ENCODE measurements around the gene NCOA3. TPM values are rescaled to one million over a fixed set of nuclear protein-coding genes. Genes with fewer than 3 reads are reported as not detected.
A peak's percentile ranks its signal among the peaks of the same experiment; 100 is the strongest.

NCOA3 gene
- total and polyA plus RNA-seq, 12 donors: 2.6 to 35.6 (median 22.2) TPM

DNA sequence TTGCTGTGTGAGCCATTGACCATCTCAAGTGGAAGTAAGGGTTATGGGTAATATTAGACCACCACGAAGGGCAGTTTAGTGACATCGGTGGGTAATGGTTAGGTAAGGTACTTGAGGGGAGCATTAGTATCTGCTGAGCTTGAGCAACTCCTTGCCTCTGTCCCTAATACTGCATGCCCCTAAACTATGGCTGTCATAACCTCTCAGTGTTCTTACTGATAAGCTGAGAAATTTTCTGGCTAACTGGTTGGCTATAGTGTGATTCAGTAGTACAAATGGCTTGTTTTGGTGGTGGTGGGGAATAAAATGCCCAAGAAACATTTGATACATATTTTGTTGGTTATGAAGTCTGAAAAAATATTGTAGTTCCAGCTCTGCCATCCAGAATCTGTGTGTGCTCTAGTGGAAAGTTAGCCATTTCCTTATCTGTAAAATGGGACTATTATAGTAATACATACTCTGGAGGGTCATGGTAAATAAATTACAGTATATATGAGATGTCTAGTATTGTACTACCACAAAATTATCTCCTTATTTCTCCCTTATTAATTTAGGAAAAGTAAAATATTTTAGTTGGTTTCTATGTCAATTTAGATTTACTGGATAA, 113.1 kb downstream of the NCOA3 start:
- WGBS, 4 donors: 91 to 97% (median 94%) methylated on average over 2 of the region's 2 CpGs
- no peak overlapping the region for H3K27ac ChIP-seq
- peaks cover 6 to 19% of the 10 kb centered on the region in 2 donors for H3K4me1 ChIP-seq (replicated peaks in 1 of 2)
- no peaks in the 10 kb centered on the region for H3K27me3 ChIP-seq
- intact Hi-C loops (cut with DNase I): no loop called here
- no peaks in the 10 kb centered on the region for H3K36me3 ChIP-seq (replicated peaks in 1 of 2)
- TF ChIP-seq, protein P1, sequence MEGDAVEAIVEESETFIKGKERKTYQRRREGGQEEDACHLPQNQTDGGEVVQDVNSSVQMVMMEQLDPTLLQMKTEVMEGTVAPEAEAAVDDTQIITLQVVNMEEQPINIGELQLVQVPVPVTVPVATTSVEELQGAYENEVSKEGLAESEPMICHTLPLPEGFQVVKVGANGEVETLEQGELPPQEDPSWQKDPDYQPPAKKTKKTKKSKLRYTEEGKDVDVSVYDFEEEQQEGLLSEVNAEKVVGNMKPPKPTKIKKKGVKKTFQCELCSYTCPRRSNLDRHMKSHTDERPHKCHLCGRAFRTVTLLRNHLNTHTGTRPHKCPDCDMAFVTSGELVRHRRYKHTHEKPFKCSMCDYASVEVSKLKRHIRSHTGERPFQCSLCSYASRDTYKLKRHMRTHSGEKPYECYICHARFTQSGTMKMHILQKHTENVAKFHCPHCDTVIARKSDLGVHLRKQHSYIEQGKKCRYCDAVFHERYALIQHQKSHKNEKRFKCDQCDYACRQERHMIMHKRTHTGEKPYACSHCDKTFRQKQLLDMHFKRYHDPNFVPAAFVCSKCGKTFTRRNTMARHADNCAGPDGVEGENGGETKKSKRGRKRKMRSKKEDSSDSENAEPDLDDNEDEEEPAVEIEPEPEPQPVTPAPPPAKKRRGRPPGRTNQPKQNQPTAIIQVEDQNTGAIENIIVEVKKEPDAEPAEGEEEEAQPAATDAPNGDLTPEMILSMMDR (IDR thresholded peaks at IDR 0.05): no peak
- TF ChIP-seq POLR2A (IDR thresholded peaks at IDR 0.05): no peak
- no peaks in the 10 kb centered on the region for H3K9me3 ChIP-seq (replicated peaks in 1 of 3)
- no peak overlapping the region for H3K4me3 ChIP-seq
- no peak for DNase-seq

DNA sequence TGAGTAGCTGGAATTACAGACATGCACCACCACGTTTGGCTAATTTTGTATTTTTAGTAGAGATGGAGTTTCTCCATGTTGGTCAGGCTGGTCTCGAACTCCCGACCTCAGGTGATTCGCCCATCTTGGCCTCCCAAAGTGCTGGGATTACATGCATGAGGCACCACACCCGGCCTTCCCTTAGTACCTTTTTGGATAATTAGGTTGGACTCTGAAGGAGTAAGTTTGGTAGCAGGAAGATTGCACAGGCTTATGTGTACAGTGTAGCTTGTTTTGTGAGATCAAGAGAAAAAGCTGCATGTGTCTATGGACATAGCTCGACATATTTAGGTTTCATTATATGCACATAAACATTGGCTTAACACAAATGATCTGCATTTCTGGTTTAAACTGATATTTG, 116.8 kb downstream of the NCOA3 start:
- no peaks in the 10 kb centered on the region for H3K4me1 ChIP-seq (replicated peaks in 1 of 2)
- H3K9me3 ChIP-seq (replicated peaks in 1 of 3): no peaks in the 10 kb centered on the region
- intact Hi-C loops (cut with DNase I): no loop called here
- no peak overlapping the region for H3K4me3 ChIP-seq
- TF ChIP-seq, protein P1 (IDR thresholded peaks at IDR 0.05): no peak
- no peak for TF ChIP-seq POLR2A (IDR thresholded peaks at IDR 0.05)
- H3K27me3 ChIP-seq: no peaks in the 10 kb centered on the region
- no peaks in the 10 kb centered on the region for H3K36me3 ChIP-seq (replicated peaks in 1 of 2)
- WGBS, 4 donors: 86 to 97% (median 95%) methylated on average over 6 of the region's 6 CpGs
- no peak for DNase-seq
- H3K27ac ChIP-seq: no peak overlapping the region

DNA sequence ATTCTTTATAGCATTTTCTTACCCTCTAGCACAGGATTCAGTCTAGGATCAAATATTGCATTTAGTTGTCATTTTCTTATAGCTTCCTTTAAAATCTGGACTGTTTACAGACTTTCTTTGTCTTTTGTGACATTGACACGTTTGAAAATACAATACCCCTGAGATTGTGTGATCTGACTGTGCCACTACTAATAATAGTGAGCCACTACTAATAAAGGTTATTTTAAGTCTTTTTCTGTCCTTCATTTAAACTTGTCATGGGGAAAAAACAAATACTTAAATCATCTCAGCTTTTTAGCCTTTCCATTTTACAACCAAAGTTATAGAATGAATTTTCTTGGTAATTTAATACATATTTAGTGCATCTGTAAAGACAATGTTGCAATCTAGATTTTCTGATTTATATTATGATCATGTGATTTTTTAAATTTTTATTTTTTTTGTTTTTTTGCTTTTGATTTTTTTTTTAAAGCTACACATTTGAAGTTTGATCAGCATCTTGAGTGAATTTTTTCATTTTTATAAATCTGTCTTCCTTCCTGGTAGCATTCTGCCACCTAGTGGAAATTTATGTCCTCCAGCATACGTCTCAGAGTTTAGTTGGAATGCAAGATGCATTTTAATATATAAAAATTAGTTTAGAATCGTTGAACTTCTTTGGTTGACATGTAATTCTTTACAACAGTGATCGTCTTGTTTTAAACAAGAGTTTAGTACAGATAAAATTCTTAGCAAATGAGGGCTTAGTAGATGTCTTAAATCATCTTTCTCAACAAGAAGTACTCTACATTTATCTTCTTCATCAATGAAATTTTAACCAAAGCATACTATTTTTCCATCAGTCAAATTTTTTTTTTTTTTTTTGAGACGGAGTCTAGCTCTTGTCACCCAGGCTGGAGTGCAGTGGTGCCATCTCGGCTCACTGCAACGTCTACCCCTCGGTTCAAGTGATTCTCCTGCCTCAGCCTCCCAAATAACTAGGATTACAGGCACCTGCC, 119.4 kb downstream of the NCOA3 start:
- TF ChIP-seq, protein P1 (IDR thresholded peaks at IDR 0.05): peak; percentile 71 to 94 (median 82)
- no peak for TF ChIP-seq POLR2A (IDR thresholded peaks at IDR 0.05)
- Histone ChIP-seq H3K9me3 (replicated peaks in 1 of 3) (no peaks in the 10 kb centered on the region), H3K27me3 (no peaks in the 10 kb centered on the region), H3K27ac (no peak overlapping the region), H3K4me3 (no peak overlapping the region), H3K36me3 (replicated peaks in 1 of 2) (peaks cover 0 to 3% of the 10 kb centered on the region in 2 donors), H3K4me1 (replicated peaks in 1 of 2) (no peaks in the 10 kb centered on the region)
- WGBS, 4 donors: 41 to 45% (median 43%) methylated on average over 8 of the region's 8 CpGs
- DNase-seq: peak in 1 of 7 donors; percentile 21
- intact Hi-C loops (cut with DNase I): loop anchor here (10.0 kb wide), 3 partner anchors 216 to 426 kb away; no protein-coding TSS in a partner anchor

GRCh38 chr20:47622118-47622665, 120.5 kb downstream of the NCOA3 start:
- no peak overlapping the region for H3K27ac ChIP-seq
- DNase-seq: no peak
- 91 to 92% (median 92%) methylated on average over 9 of the region's 9 CpGs for WGBS, 4 donors
- H3K4me1 ChIP-seq (replicated peaks in 1 of 2): no peaks in the 10 kb centered on the region
- no peak for TF ChIP-seq POLR2A (IDR thresholded peaks at IDR 0.05)
- TF ChIP-seq, protein P1 (IDR thresholded peaks at IDR 0.05): no peak
- intact Hi-C loops (cut with DNase I): loop anchor here (10.0 kb wide), 3 partner anchors 217 to 427 kb away; no protein-coding TSS in a partner anchor
- H3K4me3 ChIP-seq: no peak overlapping the region
- peaks cover 0 to 3% of the 10 kb centered on the region in 2 donors for H3K36me3 ChIP-seq (replicated peaks in 1 of 2)
- H3K9me3 ChIP-seq (replicated peaks in 1 of 3): no peaks in the 10 kb centered on the region
- H3K27me3 ChIP-seq: no peaks in the 10 kb centered on the region

Measured in adrenal gland (tissue), 12 donors.